Erythroblast (primary cell): ENCODE results near the gene CAMTA2.

Source experiments
- GATA1 ChIP-seq: IDR thresholded peaks from 2 replicates; pipeline ENCODE4 v1.6.1; 2011; ENCODE audit warnings: low read depth, mild to moderate bottlenecking, control low read depth, low read length, moderate library complexity
- POLR2A ChIP-seq: IDR thresholded peaks from 2 replicates; pipeline ENCODE4 v1.6.1; 2011; ENCODE audit warnings: mild to moderate bottlenecking, low read length

DNA sequence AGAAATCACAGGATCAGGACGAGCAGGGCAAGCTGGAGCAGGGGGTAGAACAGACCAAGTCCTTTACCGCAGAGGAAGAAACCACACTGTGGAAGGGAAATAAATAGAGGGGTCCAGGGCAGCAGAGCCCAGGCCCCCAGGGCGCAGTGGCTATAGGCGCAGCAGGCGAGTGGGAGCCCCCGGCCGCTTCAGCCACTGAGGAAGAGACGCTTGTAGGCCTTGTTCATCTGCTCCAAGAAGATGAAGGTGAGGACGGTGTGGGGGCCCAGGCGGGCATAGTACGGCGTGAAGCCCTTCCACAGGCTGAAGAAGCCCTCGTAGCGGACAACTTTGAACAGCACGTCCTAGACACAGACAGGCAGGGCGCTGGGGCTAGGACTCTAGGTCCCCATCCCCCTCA lies 49.9 kb downstream of the CAMTA2 start:
- TF ChIP-seq POLR2A (no peak), GATA1 (no peak)
